ENCODE measurements around the gene GNS.

Gene GNS

GRCh38 chr12:64759035-64759894 lies at the start of gene GNS:
GNS (minus strand) TSS chr12:64759406; CDS start chr12:64759276, 130 bp downstream.
- peak; percentile 74 to 99 for DNase-seq (ENCODE audit: low read depth in 2 of 2)

DNA sequence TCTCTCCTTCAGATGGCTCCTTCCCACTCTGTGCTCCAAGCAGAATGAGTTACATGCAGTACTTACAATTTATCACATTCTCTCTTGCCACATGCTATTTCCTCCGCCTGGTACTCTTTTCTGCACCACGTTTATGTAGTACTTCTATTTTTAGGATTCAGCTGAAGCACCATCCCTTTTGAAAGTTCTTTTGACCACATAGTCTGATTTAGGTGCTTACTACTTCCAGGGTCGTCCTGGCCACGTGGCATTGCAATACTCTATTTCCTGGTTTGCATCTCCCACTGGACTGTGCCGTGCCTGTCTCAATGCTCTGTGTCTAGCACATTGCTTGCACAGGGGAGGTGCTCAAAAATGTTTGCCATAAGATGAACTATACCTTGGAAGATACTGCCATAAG lies 48.9 kb upstream of the GNS start:
- DNase-seq (ENCODE audit: low read depth in 2 of 2): no peak

GRCh38 chr12:64806593-64807460 lies 47.6 kb upstream of the GNS start:
- DNase-seq (ENCODE audit: low read depth in 2 of 2): no peak

DNA sequence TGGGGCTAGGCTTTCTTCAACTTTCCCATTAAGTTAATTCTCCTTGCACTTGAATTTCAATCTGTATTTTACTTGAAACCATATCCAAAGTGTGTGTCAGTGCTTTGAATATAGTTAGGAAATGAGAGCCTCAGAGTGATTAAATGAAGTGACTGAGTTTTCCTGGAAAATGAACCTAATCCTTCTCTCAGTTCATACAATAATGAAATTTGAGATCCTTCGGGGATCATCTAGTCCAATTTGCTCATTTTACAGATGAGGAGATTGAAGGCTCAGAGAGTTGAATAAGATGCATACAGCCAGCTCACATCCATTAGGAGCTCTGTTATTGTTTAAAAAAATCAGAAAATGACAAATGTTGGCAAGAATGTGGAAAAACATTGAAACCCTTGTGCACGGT lies 47.0 kb upstream of the GNS start:
- no peak for DNase-seq (ENCODE audit: low read depth in 2 of 2)

DNA sequence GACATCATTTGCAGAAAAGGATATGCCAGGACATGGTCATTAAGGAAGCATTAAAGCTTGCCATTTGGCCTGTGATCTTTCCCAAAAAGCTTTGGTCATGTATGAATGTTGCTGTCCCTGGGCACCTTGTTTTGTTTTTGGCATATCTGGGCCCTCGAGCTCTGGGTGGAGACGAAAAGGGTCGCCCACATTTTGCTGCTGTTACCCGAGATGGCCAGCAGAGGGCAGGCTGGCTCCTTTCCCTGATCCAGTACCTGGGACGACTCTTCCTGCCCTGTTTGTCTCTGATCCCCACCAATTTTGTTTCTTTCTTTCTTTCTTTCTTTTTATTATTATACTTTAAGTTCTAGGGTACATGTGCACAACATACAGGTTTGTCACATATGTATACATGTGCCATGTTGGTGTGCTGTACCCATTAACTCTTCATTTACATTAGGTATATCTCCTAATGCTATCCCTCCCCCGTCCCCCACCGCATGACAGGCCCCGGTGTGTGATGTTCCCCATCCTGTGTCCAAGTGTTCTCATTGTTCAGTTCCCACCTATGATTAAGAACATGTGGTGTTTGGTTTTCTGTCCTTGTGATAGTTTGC lies 43.1 kb upstream of the GNS start:
- DNase-seq (ENCODE audit: low read depth in 2 of 2): peak in 1 of 2 donors; percentile 30

DNA sequence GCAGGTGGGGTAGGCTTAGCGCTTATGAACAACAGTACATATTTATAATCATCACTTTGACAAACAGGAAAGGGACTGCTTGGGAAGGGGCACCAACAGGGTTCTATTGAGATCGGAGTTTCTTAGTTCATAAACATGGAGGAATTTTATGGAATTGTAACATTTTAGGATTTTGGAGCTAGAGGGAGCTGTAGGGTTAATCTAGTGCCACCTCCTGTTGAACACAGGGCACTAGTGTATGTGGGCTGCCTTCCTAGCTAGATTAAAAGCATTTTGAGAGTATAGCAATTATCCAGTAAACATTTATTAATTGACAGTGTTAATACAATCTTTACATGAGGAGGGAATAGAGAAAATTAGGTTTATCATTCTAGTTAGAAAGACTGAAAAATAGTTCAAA lies 42.2 kb upstream of the GNS start:
- no peak for DNase-seq (ENCODE audit: low read depth in 2 of 2)

DNA sequence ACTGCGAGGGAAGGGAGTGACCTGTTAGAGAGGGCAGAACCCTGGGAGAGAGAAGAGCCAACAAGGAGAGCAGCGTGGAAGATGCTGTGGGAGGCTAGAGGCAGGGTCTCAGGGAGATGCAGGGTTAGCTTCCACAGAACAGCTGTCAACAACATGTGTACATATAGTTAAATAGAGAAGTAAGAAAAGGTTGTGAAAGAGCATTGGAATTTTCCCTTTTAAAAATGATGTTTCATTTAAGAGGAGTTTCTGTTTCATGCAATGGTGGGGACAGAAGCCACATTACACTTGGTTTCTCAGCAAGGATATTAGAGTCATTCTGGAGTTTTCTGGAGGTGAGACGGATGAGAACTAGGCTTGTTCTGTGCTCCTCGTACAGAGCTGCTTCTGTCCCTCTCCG lies 41.4 kb upstream of the GNS start:
- no peak for DNase-seq (ENCODE audit: low read depth in 2 of 2)

DNA sequence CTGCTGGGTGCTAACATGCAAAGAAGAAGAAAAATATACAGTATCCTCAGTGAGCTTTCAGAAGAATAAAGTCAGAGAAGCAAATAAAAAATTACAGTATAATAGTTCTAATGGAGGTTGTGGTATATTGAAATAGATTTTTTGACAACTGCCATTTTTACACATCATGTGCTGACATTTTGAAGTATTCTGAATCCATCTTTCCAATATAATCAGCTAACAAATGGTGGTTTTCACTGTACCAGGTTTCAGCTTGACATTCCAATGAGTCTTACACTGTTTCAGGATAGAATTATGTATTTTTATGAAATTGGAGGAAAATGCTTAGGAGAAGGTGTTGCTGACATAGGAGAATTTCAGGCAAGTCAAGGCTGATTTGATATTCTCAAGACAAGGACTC lies 39.0 kb upstream of the GNS start:
- DNase-seq (ENCODE audit: low read depth in 2 of 2): no peak

GRCh38 chr12:64797156-64797555 lies 38.0 kb upstream of the GNS start:
- no peak for DNase-seq (ENCODE audit: low read depth in 2 of 2)

GRCh38 chr12:64796205-64796845 lies 37.1 kb upstream of the GNS start:
- DNase-seq (ENCODE audit: low read depth in 2 of 2): peak; percentile 17 to 29

GRCh38 chr12:64794305-64794704 lies 35.1 kb upstream of the GNS start:
- no peak for DNase-seq (ENCODE audit: low read depth in 2 of 2)

DNA sequence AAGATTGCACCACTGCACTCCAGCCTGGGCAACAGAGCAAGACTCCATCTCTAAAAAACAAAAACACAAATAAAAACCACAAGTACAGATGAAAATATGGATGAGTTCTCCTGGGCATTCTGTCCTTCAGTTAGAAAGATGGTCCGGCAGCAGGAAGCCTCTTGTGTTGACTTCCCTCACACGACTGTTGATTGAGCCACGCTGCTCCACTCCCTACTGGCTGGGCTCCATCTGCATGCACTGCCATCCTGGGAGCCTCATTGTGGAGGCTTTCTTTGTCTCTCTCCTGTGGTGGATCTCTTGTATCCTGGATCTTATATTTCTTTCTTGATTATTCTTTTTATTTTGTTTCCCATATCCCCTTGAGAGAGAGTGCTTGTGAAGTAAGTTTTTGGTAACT lies 34.4 kb upstream of the GNS start:
- no peak for DNase-seq (ENCODE audit: low read depth in 2 of 2)

GRCh38 chr12:64792128-64792527 lies 32.9 kb upstream of the GNS start:
- DNase-seq (ENCODE audit: low read depth in 2 of 2): no peak

DNA sequence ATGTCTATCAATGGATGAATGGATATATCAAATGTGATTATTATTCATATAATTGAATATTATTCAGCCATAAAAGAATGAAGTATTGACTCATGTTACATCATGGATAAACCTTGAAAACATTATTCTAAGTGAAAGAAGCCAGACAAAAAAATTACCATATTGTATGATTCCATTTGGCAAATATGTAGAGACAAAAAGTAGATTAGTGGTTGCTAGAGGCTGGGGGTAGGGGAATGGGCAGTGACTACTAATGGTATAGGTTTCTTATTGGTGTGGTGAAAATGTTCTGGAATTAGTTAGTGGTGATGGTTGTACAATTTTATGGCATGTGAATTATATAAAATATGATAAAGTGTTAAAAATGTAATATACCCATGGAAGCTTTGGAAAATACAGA lies 31.8 kb upstream of the GNS start:
- DNase-seq (ENCODE audit: low read depth in 2 of 2): no peak

- no peak for DNase-seq (ENCODE audit: low read depth in 2 of 2)
Observed at GRCh38 chr12:64790166-64790565, 31.0 kb upstream of the GNS start.

DNA sequence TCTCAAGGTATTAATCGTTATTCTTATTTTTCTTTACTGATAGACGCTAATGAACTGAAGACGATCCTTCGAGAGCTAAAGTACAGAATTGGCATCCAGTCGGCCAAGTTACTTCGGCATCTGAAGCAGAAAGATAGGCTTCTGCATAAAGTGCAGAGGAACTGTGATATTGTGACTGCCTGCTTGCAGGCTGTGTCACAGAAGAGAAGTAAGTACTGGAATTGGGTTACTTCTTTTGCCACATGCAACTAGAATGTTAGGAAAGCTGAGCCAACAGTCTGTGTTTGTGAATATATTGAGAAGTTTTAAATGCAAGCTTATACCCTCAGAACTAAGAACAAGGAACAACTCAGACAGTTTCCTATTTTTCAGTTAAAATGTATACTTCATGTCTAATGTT lies 26.6 kb upstream of the GNS start:
- DNase-seq (ENCODE audit: low read depth in 2 of 2): no peak

DNA sequence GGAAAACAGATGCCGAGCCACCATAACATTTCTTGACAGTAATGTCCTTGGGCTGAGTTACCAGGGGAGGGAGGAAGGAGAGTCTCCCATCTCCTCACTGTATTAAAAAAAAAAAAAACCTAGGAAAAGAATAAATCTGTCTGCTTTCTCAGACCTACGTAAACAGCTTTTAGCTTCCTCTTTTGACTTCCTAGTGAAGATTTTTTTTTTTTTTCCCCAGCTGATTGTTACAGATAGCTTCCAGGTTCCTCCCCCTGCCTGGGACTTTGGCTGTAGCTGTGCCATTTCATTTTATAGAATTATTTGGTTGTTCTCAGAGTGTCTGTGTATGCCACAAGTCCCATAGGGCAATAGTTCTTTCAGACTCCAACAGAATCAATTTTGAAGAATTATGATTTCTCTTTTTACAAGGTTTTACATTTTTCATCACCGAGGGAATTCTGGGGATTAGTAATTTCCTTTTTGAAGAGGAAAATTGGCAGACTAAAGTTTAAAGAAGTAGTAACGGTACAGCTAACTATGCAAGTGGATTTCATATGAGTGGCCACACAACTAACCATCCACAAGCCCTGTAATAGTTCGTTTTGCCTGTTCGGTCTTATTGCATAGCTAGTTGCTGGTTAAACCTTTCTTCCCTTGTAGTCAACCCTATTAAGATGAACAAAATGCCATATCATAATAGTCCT lies 23.1 kb upstream of the GNS start:
- DNase-seq (ENCODE audit: low read depth in 2 of 2): no peak

DNA sequence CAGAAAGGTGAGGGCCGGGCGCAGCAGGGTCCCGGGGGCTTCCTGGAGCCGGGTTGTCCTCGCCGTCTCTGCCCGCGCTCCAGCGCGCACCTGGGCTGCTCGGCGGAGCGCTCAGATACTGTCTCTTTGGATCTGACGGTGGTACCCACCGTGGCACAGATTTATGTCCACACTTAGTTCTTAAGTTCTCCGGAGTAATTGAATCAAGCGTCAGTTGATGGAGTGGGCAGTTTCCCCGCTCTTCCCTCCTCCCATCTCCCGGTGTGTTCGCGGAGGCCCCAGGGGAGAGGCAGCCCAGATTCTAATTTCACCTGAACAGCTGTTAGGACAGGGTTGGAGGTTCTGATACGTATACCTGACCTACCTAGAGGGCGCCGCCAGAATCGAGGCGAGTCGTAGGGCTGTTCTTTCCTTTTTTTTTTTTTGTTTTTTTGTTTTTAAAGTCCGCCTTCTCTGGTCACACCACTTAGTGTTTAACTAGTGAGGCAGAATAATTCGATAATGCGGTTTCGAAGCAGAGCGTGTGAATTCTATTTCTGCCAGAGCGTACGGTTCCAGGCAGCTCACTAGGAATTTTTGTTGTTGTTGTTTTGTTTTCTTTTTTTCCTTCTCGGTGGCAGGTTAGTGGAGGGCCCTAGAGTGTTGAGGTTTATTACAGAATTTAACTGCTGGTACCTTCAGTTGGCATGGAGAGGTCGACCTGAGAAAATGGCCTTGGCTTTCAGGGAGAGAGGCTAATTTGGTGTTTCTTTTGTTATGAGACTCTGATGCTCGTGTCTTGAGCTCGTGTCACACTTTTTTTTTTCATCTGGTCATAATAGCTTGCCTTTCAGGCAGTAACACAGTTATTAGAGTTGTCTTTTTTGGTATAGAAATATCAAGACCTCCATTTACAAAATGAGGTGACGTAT lies 22.3 kb upstream of the GNS start:
- no peak for DNase-seq (ENCODE audit: low read depth in 2 of 2)

DNA sequence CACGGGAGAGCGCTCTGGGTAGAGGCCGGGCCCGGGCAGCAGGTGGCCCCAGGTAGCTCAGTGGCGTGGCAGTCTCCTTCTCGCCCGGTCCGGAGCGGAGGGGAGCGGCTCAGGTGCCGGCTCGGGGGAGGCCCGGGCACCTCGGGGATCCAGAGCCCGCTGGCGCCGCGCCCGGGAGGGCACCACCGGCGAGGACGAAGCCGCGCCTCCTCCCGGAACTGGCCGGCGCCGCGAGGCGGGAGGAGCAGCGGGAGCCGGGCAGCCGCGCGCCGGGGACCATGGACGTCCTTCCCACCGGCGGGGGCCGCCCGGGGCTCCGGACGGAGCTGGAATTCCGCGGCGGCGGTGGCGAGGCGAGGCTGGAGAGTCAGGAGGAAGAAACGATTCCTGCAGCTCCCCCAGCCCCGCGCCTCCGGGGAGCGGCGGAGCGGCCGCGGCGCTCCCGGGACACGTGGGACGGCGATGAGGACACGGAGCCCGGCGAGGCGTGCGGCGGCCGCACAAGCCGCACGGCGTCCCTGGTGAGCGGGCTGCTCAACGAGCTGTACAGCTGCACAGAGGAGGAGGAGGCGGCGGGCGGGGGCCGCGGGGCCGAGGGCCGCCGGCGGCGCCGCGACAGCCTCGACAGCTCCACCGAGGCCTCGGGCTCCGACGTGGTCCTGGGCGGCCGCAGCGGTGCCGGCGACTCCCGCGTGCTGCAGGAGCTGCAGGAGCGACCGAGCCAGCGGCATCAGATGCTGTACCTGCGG lies 21.5 kb upstream of the GNS start:
- DNase-seq (ENCODE audit: low read depth in 2 of 2): no peak

DNA sequence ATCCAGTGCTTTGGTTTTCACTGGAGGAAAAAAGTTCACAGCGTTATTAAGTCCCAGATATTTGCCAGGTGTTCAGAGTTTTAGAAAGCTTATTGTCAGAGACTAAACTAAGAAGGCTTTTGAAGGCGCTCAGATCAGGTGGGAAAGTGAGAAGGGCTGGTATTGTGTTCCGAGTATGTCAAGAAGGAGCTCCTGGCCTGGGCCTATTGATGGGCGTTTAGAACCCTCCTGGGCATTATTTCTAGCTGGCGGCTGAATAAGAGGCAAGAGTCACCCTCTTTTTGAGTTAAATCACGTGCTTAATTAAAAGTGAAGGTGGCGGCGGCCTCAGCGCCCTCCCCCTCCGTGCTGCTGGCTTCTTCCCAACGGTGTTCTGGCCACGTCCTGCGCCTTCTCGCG lies 20.9 kb upstream of the GNS start:
- no peak for DNase-seq (ENCODE audit: low read depth in 2 of 2)
